ENCODE results near the gene BRCC3.

Gene BRCC3

DNA sequence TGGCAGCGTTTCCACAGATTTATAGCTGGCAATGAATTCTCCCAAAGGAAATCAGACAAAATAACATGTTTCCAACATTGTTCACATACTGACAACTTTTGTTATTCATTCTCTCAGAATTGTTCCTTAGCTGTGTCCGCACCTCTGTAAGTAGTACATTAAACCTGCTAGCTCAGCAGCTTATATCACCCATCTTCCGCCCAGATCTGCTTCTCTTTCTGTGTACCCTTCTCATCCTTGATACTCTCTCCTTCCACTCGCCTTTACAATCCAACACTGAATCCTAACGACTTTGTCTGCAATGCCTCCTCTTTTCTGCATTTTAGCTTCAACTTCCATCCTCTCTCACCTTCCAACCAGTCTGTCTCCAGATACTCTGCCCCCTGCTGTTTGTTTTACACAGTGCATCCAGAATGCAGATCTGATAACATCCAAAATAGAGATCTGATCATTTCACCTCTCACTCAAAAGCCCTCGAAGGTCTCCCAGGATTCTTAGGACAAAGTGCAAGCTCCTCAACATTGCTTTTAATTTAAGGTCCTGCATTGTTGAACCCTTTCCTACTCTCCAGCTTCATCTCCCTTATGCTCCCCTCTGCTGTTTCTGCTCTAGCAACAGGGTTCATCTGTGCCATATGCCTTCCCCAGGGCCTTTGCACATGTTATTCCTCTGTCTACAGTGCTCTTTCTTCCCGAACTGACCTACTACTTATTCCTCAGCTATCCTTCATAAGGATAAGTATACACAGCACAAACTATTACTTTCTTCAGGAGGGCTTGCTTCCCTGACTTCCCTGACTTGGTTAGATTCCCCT lies 77.6 kb downstream of the BRCC3 start:
- H2AFZ ChIP-seq (ENCODE audit: low read length) = no peak overlapping the region
- no peaks in the 10 kb centered on the region for H3K4me1 ChIP-seq (ENCODE audit: low read length)
- no peaks in the 10 kb centered on the region for H3K36me3 ChIP-seq (replicated peaks; ENCODE audit: insufficient read depth, low read length)
- DNase-seq = no peak
- no peaks in the 10 kb centered on the region for H3K9me3 ChIP-seq (replicated peaks; ENCODE audit: insufficient read depth, low read length)
- no peaks in the 10 kb centered on the region for H4K20me1 ChIP-seq (ENCODE audit: insufficient read depth, low read length)
- no peaks in the 10 kb centered on the region for H3F3A ChIP-seq (ENCODE audit: insufficient read depth, low read length)
- no peak overlapping the region for H3K4me2 ChIP-seq (ENCODE audit: low read depth, low read length)
- no peak overlapping the region for H3K27ac ChIP-seq (ENCODE audit: low read length)
- TF ChIP-seq EZH2phosphoT487 (IDR thresholded peaks at IDR 0.05; ENCODE audit: low read length) = no peak
- TF ChIP-seq, protein P1, sequence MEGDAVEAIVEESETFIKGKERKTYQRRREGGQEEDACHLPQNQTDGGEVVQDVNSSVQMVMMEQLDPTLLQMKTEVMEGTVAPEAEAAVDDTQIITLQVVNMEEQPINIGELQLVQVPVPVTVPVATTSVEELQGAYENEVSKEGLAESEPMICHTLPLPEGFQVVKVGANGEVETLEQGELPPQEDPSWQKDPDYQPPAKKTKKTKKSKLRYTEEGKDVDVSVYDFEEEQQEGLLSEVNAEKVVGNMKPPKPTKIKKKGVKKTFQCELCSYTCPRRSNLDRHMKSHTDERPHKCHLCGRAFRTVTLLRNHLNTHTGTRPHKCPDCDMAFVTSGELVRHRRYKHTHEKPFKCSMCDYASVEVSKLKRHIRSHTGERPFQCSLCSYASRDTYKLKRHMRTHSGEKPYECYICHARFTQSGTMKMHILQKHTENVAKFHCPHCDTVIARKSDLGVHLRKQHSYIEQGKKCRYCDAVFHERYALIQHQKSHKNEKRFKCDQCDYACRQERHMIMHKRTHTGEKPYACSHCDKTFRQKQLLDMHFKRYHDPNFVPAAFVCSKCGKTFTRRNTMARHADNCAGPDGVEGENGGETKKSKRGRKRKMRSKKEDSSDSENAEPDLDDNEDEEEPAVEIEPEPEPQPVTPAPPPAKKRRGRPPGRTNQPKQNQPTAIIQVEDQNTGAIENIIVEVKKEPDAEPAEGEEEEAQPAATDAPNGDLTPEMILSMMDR (IDR thresholded peaks at IDR 0.05; ENCODE audit: low read length) = peak; percentile 57
- no peak overlapping the region for H3K4me3 ChIP-seq (ENCODE audit: low read length)
- H3K9ac ChIP-seq (ENCODE audit: low read length) = no peak overlapping the region
- no peaks in the 10 kb centered on the region for H3K79me2 ChIP-seq (ENCODE audit: low read length)
- H3K27me3 ChIP-seq (replicated peaks; ENCODE audit: insufficient read depth, low read length) = no peaks in the 10 kb centered on the region
- H3K9me2 ChIP-seq (replicated peaks; ENCODE audit: insufficient read depth, low read length) = no peaks in the 10 kb centered on the region

- no peaks in the 10 kb centered on the region for H3K9me2 ChIP-seq (replicated peaks; ENCODE audit: insufficient read depth, low read length)
- no peaks in the 10 kb centered on the region for H3K9me3 ChIP-seq (replicated peaks; ENCODE audit: insufficient read depth, low read length)
- H4K20me1 ChIP-seq (ENCODE audit: insufficient read depth, low read length) = no peaks in the 10 kb centered on the region
- no peak for DNase-seq
- H3K27ac ChIP-seq (ENCODE audit: low read length) = no peak overlapping the region
- H3K79me2 ChIP-seq (ENCODE audit: low read length) = no peaks in the 10 kb centered on the region
- H2AFZ ChIP-seq (ENCODE audit: low read length) = no peak overlapping the region
- no peaks in the 10 kb centered on the region for H3K27me3 ChIP-seq (replicated peaks; ENCODE audit: insufficient read depth, low read length)
- no peak overlapping the region for H3K9ac ChIP-seq (ENCODE audit: low read length)
- no peaks in the 10 kb centered on the region for H3K36me3 ChIP-seq (replicated peaks; ENCODE audit: insufficient read depth, low read length)
- H3K4me2 ChIP-seq (ENCODE audit: low read depth, low read length) = no peak overlapping the region
- H3F3A ChIP-seq (ENCODE audit: insufficient read depth, low read length) = no peaks in the 10 kb centered on the region
- TF ChIP-seq, protein P1 (IDR thresholded peaks at IDR 0.05; ENCODE audit: low read length) = no peak
- TF ChIP-seq EZH2 (optimal IDR thresholded peaks at IDR 0.05; ENCODE audit: low read depth, low read length) (no peak), EZH2phosphoT487 (IDR thresholded peaks at IDR 0.05; ENCODE audit: low read length) (no peak)
- H3K4me3 ChIP-seq (ENCODE audit: low read length) = no peak overlapping the region
- no peaks in the 10 kb centered on the region for H3K4me1 ChIP-seq (ENCODE audit: low read length)
Observed at GRCh38 chrX:155169881-155170280, 98.6 kb downstream of the BRCC3 start.

Data from MM.1S (cell line).